Naive thymus-derived CD4-positive, alpha-beta T cell (primary cell): ENCODE results near the gene SGSM1. TPM values are rescaled to one million over a fixed set of nuclear protein-coding genes. Genes with fewer than 3 reads are reported as not detected.

Experiments used
- ATAC-seq: fragments of 150-1000 bp; cut with Tn5 transposase; 2 replicates; pipeline ENCODE4 v1.10.0; 2021; ENCODE audit warnings: mild to moderate bottlenecking, moderate library complexity
- CTCF ChIA-PET: fragments of 350-600 bp; sonication (Branson Sonifier 250); formaldehyde crosslinking; loops from one replicate; lab custom pipeline; 2021; ENCODE audit warnings: antibody characterized with exemption; lab: Charles Lee
- POLR2A ChIA-PET: fragments of 350-600 bp; sonication (Branson Sonifier 250); formaldehyde crosslinking; loops from one replicate; lab custom pipeline; 2021; ENCODE audit warnings: antibody characterized with exemption, inconsistent platforms; lab: Charles Lee
- DNase-seq, 9 donors: peaks; one replicate each; pipeline versions ENCODE4 v3.0.0 to v3.0.0-alpha.2; 2020 to 2022; ENCODE audit warnings: mixed read lengths in 1 of 9
- H3K27ac ChIP-seq: one replicate; pipeline ENCODE4 v1.7.0; 2013; ENCODE audit warnings: mild to moderate bottlenecking, low read depth, low read length, moderate library complexity
- H3K27me3 ChIP-seq, 2 donors: one replicate each; pipeline ENCODE4 v1.7.0; 2013; ENCODE audit warnings: low read length in 2 of 2, mild to moderate bottlenecking in 2 of 2, moderate library complexity in 2 of 2; ENCODE audit not compliant: control insufficient read depth in 2 of 2, insufficient read depth in 2 of 2
- H3K36me3 ChIP-seq, 3 experiments: 1 replicate in 2 of 3; 2 replicates in 1 of 3; pipeline ENCODE4 v1.7.0; 2013; ENCODE audit warnings: low read length in 3 of 3, mild to moderate bottlenecking in 3 of 3, moderate library complexity in 1 of 3; ENCODE audit not compliant: insufficient read depth in 3 of 3, control insufficient read depth in 2 of 3
- H3K4me1 ChIP-seq, 2 donors: one replicate each; pipeline ENCODE4 v1.7.0; 2013; ENCODE audit warnings: low read length in 2 of 2, mild to moderate bottlenecking in 2 of 2, moderate library complexity in 1 of 2; ENCODE audit not compliant: control insufficient read depth in 2 of 2, insufficient read depth in 2 of 2
- H3K4me3 ChIP-seq: 2 replicates; pipeline ENCODE4 v1.7.0; 2013; ENCODE audit warnings: mild to moderate bottlenecking, low read length
- H3K9me3 ChIP-seq, 3 experiments: 1 replicate in 2 of 3; 2 replicates in 1 of 3; pipeline ENCODE4 v1.7.0; 2013; ENCODE audit warnings: low read length in 3 of 3; ENCODE audit not compliant: control insufficient read depth in 2 of 3
- H3K27ac Mint-ChIP-seq, 9 donors: one replicate each; pipeline ENCODE4 v1.8.0; 2020 to 2022; ENCODE audit warnings: mixed read lengths in 9 of 9, mild to moderate bottlenecking in 8 of 9, moderate library complexity in 5 of 9, inconsistent platforms in 2 of 9
- H3K27me3 Mint-ChIP-seq, 5 donors: one replicate each; pipeline ENCODE4 v1.8.0; 2021 to 2022; ENCODE audit warnings: mixed read lengths in 5 of 5, mild to moderate bottlenecking in 1 of 5
- H3K36me3 Mint-ChIP-seq, 5 donors: one replicate each; pipeline ENCODE4 v1.8.0; 2020 to 2022; ENCODE audit warnings: mixed read lengths in 5 of 5, mild to moderate bottlenecking in 3 of 5, inconsistent platforms in 1 of 5
- H3K4me1 Mint-ChIP-seq, 7 donors: one replicate each; pipeline ENCODE4 v1.8.0; 2020 to 2022; ENCODE audit warnings: mixed read lengths in 7 of 7, mild to moderate bottlenecking in 3 of 7, inconsistent platforms in 1 of 7
- H3K4me3 Mint-ChIP-seq, 10 donors: one replicate each; pipeline ENCODE4 v1.8.0; 2020 to 2022; ENCODE audit warnings: mild to moderate bottlenecking in 10 of 10, mixed read lengths in 10 of 10, moderate library complexity in 6 of 10, inconsistent platforms in 2 of 10
- H3K9me3 Mint-ChIP-seq, 11 donors: one replicate each; pipeline ENCODE4 v1.8.0; 2020 to 2022; ENCODE audit warnings: mixed read lengths in 11 of 11, mild to moderate bottlenecking in 4 of 11, inconsistent platforms in 1 of 11, moderate library complexity in 1 of 11
- intact Hi-C, 2 donors: fragments of 100-400 bp; cut with micrococcal nuclease; formaldehyde crosslinking; loops; one replicate each; pipeline ENCODE4 v1.15.1; 2023
- polyA plus RNA-seq, 2 donors: library from polyadenylated mRNA; unstranded; fragments of 300-500 nt; fragmentation: Illumina TruSeq; gene quantifications; one replicate each; pipeline ENCODE4 v1.2.3, GENCODE V29; 2021
- total RNA-seq, 6 experiments: library from RNA in 5 of 6; stranded (reverse) in 5 of 6; gene quantifications; 1 replicate in 5 of 6; 2 replicates in 1 of 6; pipeline ENCODE4 v1.2.3 and lab custom pipeline; 2021 to 2026

Gene SGSM1, protein sequence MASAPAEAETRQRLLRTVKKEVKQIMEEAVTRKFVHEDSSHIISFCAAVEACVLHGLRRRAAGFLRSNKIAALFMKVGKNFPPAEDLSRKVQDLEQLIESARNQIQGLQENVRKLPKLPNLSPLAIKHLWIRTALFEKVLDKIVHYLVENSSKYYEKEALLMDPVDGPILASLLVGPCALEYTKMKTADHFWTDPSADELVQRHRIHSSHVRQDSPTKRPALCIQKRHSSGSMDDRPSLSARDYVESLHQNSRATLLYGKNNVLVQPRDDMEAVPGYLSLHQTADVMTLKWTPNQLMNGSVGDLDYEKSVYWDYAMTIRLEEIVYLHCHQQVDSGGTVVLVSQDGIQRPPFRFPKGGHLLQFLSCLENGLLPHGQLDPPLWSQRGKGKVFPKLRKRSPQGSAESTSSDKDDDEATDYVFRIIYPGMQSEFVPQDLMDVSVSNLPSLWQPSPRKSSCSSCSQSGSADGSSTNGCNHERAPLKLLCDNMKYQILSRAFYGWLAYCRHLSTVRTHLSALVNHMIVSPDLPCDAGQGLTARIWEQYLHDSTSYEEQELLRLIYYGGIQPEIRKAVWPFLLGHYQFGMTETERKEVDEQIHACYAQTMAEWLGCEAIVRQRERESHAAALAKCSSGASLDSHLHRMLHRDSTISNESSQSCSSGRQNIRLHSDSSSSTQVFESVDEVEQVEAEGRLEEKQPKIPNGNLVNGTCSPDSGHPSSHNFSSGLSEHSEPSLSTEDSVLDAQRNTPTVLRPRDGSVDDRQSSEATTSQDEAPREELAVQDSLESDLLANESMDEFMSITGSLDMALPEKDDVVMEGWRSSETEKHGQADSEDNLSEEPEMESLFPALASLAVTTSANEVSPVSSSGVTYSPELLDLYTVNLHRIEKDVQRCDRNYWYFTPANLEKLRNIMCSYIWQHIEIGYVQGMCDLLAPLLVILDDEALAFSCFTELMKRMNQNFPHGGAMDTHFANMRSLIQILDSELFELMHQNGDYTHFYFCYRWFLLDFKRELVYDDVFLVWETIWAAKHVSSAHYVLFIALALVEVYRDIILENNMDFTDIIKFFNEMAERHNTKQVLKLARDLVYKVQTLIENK
- total RNA-seq (1 to 10 TPM in 4 of 5 experiments, under 1 TPM in 1; 0.29 to 3.3 (median 2.9) TPM), polyA plus RNA-seq (under 1 TPM; 0.43 to 0.52 TPM), total RNA-seq (lab: John Stamatoyannopoulos, UW) (5.4 reads per million, percentile 25 among the genes with 10 or more reads in this experiment)

- ChIA-PET POLR2A (no interaction called here), CTCF (interaction anchor here (0.7 to 1.3 kb wide), 2 partner anchors 25 to 49 kb away, joined by 3 to 6 read pairs; no protein-coding TSS in a partner anchor)
- intact Hi-C loops = loop anchor here (1.0 kb wide), 2 partner anchors 251 to 262 kb away; partner anchors contain the start of genes GUCD1 (in 1 of the 2) and SNRPD3 (in 1 of the 2)
- peaks cover 0 to 3% (median 0%) of the 10 kb centered on the region in 5 donors for H3K36me3 Mint-ChIP-seq
- Histone ChIP-seq H3K9me3 (no peaks in the 10 kb centered on the region), H3K36me3 (no peaks in the 10 kb centered on the region), H3K27me3 (no peaks in the 10 kb centered on the region), H3K27ac (peak within 1 kb of the TSS; percentile 57), H3K4me1 (no peaks in the 10 kb centered on the region), H3K4me3 (peak within 1 kb of the TSS; percentile 65)
- peaks cover 0 to 10% (median 0%) of the 10 kb centered on the region in 11 donors for H3K9me3 Mint-ChIP-seq
- peak within 1 kb of the TSS; percentile 52 to 82 (median 76) for H3K4me3 Mint-ChIP-seq
- DNase-seq (peak; percentile 40 to 83 (median 74)), ATAC-seq (peak; percentile 92)
- peaks cover 6 to 26% (median 7%) of the 10 kb centered on the region in 7 donors for H3K4me1 Mint-ChIP-seq
- H3K27ac Mint-ChIP-seq = peak within 1 kb of the TSS; percentile 6 to 85 (median 28)
- H3K27me3 Mint-ChIP-seq = peaks cover 0 to 12% (median 0%) of the 10 kb centered on the region in 5 donors
Measured at GRCh38 chr22:24805790-24806662, at the start of gene SGSM1. Gene SGSM1, plus strand, starts transcription at chr22:24806211. Its CDS starts 115 bp downstream, at chr22:24806326.

GRCh38 chr22:24758164-24758799, 47.7 kb upstream of the SGSM1 start:
- Histone ChIP-seq H3K27me3 (no peaks in the 10 kb centered on the region), H3K4me3 (no peak overlapping the region), H3K9me3 (no peaks in the 10 kb centered on the region), H3K27ac (no peak overlapping the region), H3K36me3 (no peaks in the 10 kb centered on the region), H3K4me1 (no peaks in the 10 kb centered on the region)
- CTCF ChIA-PET = interaction anchor here (1.0 to 2.9 kb wide), 5 partner anchors 11 to 334 kb away, joined by 3 to 13 read pairs (median 4); no protein-coding TSS in a partner anchor
- peaks cover 0 to 17% (median 0%) of the 10 kb centered on the region in 5 donors for H3K27me3 Mint-ChIP-seq
- no peak overlapping the region for H3K27ac Mint-ChIP-seq
- no peak overlapping the region for H3K4me3 Mint-ChIP-seq
- ATAC-seq (peak; percentile 51), DNase-seq (peak; percentile 15 to 62 (median 44))
- peaks cover 0 to 1% (median 0%) of the 10 kb centered on the region in 7 donors for H3K4me1 Mint-ChIP-seq
- H3K9me3 Mint-ChIP-seq = no peaks in the 10 kb centered on the region
- intact Hi-C loops = loop anchor here (1.0 to 10.0 kb wide), 3 partner anchors 131 to 233 kb away; partner anchors contain the start of gene GGT1 (in 1 of the 2)
- H3K36me3 Mint-ChIP-seq = no peaks in the 10 kb centered on the region
- POLR2A ChIA-PET = no interaction called here

DNA sequence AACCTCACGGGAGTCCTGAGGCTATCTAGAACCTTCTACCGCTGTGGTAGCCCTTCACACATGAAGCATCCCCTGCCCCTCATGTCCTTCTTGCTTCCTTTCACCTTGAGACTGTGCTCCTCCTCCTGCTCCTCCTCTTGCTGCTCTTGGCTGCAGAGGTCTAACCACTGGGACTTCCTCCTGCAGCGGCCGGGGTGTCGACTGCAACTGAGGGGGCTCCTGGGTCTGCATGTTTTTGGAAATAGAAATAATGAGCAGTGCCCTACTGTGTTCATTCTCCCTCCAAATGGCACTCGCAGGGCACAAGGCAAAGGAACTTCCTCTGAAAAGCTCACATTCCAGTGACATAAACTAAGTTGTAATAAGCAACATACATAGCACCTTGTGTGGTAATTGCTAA, 46.2 kb upstream of the SGSM1 start:
- no peaks in the 10 kb centered on the region for H3K9me3 ChIP-seq
- ChIA-PET CTCF (interaction anchor here (0.6 to 1.7 kb wide), 2 partner anchors 13 to 92 kb away, joined by 3 read pairs; no protein-coding TSS in a partner anchor), POLR2A (no interaction called here)
- no peaks in the 10 kb centered on the region for H3K4me1 ChIP-seq
- H3K36me3 ChIP-seq = no peaks in the 10 kb centered on the region
- H3K27ac Mint-ChIP-seq = no peak overlapping the region
- H3K27me3 Mint-ChIP-seq = peaks cover 0 to 5% (median 3%) of the 10 kb centered on the region in 5 donors
- no peak overlapping the region for H3K27ac ChIP-seq
- H3K27me3 ChIP-seq = no peaks in the 10 kb centered on the region
- no peaks in the 10 kb centered on the region for H3K36me3 Mint-ChIP-seq
- H3K4me1 Mint-ChIP-seq = peaks cover 0 to 1% (median 0%) of the 10 kb centered on the region in 7 donors
- H3K4me3 Mint-ChIP-seq = no peak overlapping the region
- no peak for ATAC-seq
- intact Hi-C loops = loop anchor here (5.0 to 10.0 kb wide), 2 partner anchors 132 to 155 kb away; partner anchors contain the start of gene GGT1 (in 1 of the 2)
- H3K4me3 ChIP-seq = no peak overlapping the region
- no peak for DNase-seq
- peaks cover 0 to 2% (median 0%) of the 10 kb centered on the region in 11 donors for H3K9me3 Mint-ChIP-seq

DNA sequence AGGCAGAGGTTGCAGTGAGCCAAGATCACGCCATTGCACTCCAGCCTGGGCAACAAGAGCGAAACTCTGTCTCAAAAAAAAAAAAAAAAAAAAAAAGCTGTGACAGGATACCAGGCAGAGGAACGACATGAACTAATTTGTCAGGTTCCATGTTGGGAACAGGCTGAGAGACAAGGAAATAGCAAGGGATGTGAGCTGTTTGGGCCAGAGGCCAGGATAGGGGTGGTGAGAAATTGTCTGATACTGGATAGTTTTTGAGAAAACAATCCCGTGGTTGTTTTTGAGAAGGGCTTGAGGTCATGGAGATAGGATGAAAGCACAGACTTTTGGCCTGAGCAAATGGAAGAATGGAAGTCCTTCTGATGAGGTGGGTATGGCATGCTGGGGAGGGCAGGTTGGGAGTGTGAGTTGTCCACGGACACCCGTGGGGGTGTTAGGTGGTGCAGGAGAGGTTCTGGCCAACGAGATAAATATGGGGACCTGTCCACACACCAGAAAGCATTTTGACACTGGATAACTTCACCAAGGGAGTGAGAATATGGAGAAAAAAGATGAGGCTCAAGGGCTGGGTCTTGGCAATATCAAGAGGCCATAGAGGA, 45.2 kb upstream of the SGSM1 start:
- H3K9me3 ChIP-seq = no peaks in the 10 kb centered on the region
- H3K4me3 ChIP-seq = no peak overlapping the region
- no peaks in the 10 kb centered on the region for H3K36me3 ChIP-seq
- no peak for DNase-seq
- Mint-ChIP-seq H3K36me3 (no peaks in the 10 kb centered on the region), H3K4me3 (no peak overlapping the region), H3K27me3 (peaks cover 0 to 7% (median 6%) of the 10 kb centered on the region in 5 donors), H3K9me3 (peaks cover 0 to 2% (median 0%) of the 10 kb centered on the region in 11 donors), H3K27ac (no peak overlapping the region), H3K4me1 (peaks cover 0 to 1% (median 0%) of the 10 kb centered on the region in 7 donors)
- CTCF ChIA-PET = interaction anchor here (0.7 kb wide), 1 partner anchor 9 kb away, joined by 3 read pairs; no protein-coding TSS in a partner anchor
- no peaks in the 10 kb centered on the region for H3K4me1 ChIP-seq
- no peak for ATAC-seq
- intact Hi-C loops = no loop called here
- H3K27me3 ChIP-seq = no peaks in the 10 kb centered on the region
- no peak overlapping the region for H3K27ac ChIP-seq
- POLR2A ChIA-PET = no interaction called here
